Parathyroid adenoma (tissue), 2 donors: ENCODE measurements around the gene SLC10A2.

Source experiments
- H2AFZ ChIP-seq: fragments of 300-600 bp; sonication (generic); one replicate; pipeline ENCODE4 v1.7.0; 2017; ENCODE audit warnings: antibody characterized with exemption, mild to moderate bottlenecking
- H3K27ac ChIP-seq: fragments of 300-600 bp; sonication (generic); one replicate; pipeline ENCODE4 v1.7.0; 2017
- H3K27me3 ChIP-seq: fragments of 300-600 bp; sonication (generic); one replicate; pipeline ENCODE4 v1.7.0; 2017; ENCODE audit warnings: low read length; ENCODE audit not compliant: control insufficient read depth, insufficient read depth
- H3K36me3 ChIP-seq: fragments of 300-600 bp; sonication (generic); one replicate; pipeline ENCODE4 v1.7.0; 2017; ENCODE audit warnings: low read length; ENCODE audit not compliant: control insufficient read depth, insufficient read depth
- H3K4me1 ChIP-seq: fragments of 300-600 bp; sonication (generic); one replicate; pipeline ENCODE4 v1.7.0; 2017; ENCODE audit warnings: control low read depth
- H3K4me2 ChIP-seq: fragments of 300-600 bp; sonication (generic); one replicate; pipeline ENCODE4 v1.7.0; 2017; ENCODE audit warnings: low read length
- H3K4me3 ChIP-seq: fragments of 300-600 bp; sonication (generic); one replicate; pipeline ENCODE4 v1.7.0; 2017; ENCODE audit warnings: low read depth, low read length
- H3K79me2 ChIP-seq: fragments of 300-600 bp; sonication (generic); one replicate; pipeline ENCODE4 v1.7.0; 2017; ENCODE audit warnings: control low read depth
- H3K9ac ChIP-seq: fragments of 300-600 bp; sonication (generic); one replicate; pipeline ENCODE4 v1.7.0; 2017; ENCODE audit warnings: mild to moderate bottlenecking
- H3K9me3 ChIP-seq: fragments of 300-600 bp; sonication (generic); one replicate; pipeline ENCODE4 v1.7.0; 2017; ENCODE audit warnings: low read length; ENCODE audit not compliant: control insufficient read depth
- CTCF ChIP-seq: fragments of 300-600 bp; sonication (generic); IDR thresholded peaks from one replicate; pipeline ENCODE4 v1.7.0; 2017; ENCODE audit warnings: antibody characterized with exemption, mild to moderate bottlenecking
- donor health status: primary hyperparathyroidism.

SLC10A2 gene

GRCh38 chr13:103030776-103031175 lies 35.4 kb downstream of the SLC10A2 start:
- no peak overlapping the region for H3K4me3 ChIP-seq

GRCh38 chr13:103029798-103030197 lies 36.4 kb downstream of the SLC10A2 start:
- no peak overlapping the region for H3K4me3 ChIP-seq
- H3K4me1 ChIP-seq: no peaks in the 10 kb centered on the region
- no peak for TF ChIP-seq CTCF

More at GRCh38 chr13:103030776-103031175, 35.4 kb downstream of the SLC10A2 start:
- H3K4me2 ChIP-seq: no peak overlapping the region
- TF ChIP-seq CTCF: no peak
- H3K27me3 ChIP-seq: no peaks in the 10 kb centered on the region
- no peak overlapping the region for H3K27ac ChIP-seq
- no peak overlapping the region for H2AFZ ChIP-seq
- no peaks in the 10 kb centered on the region for H3K36me3 ChIP-seq
- H3K9me3 ChIP-seq: no peaks in the 10 kb centered on the region
- no peak overlapping the region for H3K9ac ChIP-seq
- no peaks in the 10 kb centered on the region for H3K79me2 ChIP-seq
- no peaks in the 10 kb centered on the region for H3K4me1 ChIP-seq

GRCh38 chr13:103022336-103022735 lies 43.9 kb downstream of the SLC10A2 start:
- Histone ChIP-seq H3K9ac (no peak overlapping the region), H3K4me1 (no peaks in the 10 kb centered on the region), H3K4me2 (no peak overlapping the region), H3K27ac (no peak overlapping the region), H3K79me2 (no peaks in the 10 kb centered on the region), H2AFZ (no peak overlapping the region), H3K9me3 (no peaks in the 10 kb centered on the region), H3K27me3 (no peaks in the 10 kb centered on the region), H3K4me3 (no peak overlapping the region), H3K36me3 (no peaks in the 10 kb centered on the region)
- TF ChIP-seq CTCF: no peak

More at GRCh38 chr13:103029798-103030197, 36.4 kb downstream of the SLC10A2 start:
- H3K27ac ChIP-seq: no peak overlapping the region
- H3K79me2 ChIP-seq: no peaks in the 10 kb centered on the region
- no peak overlapping the region for H2AFZ ChIP-seq
- H3K9me3 ChIP-seq: no peaks in the 10 kb centered on the region
- no peak overlapping the region for H3K4me2 ChIP-seq
- H3K27me3 ChIP-seq: no peaks in the 10 kb centered on the region
- H3K9ac ChIP-seq: no peak overlapping the region
- H3K36me3 ChIP-seq: no peaks in the 10 kb centered on the region

- Histone ChIP-seq H3K4me3 (no peak overlapping the region), H3K9ac (no peak overlapping the region), H3K27me3 (no peaks in the 10 kb centered on the region), H3K36me3 (no peaks in the 10 kb centered on the region), H3K9me3 (no peaks in the 10 kb centered on the region), H2AFZ (no peak overlapping the region), H3K27ac (no peak overlapping the region), H3K79me2 (no peaks in the 10 kb centered on the region), H3K4me2 (no peak overlapping the region), H3K4me1 (no peaks in the 10 kb centered on the region)
- no peak for TF ChIP-seq CTCF
Observed at GRCh38 chr13:103018556-103018955, 47.7 kb downstream of the SLC10A2 start.

GRCh38 chr13:103012646-103013045 lies 53.6 kb downstream of the SLC10A2 start:
- H3K4me1 ChIP-seq: no peaks in the 10 kb centered on the region
- H3K9me3 ChIP-seq: no peaks in the 10 kb centered on the region
- H3K79me2 ChIP-seq: no peaks in the 10 kb centered on the region
- H3K4me3 ChIP-seq: no peak overlapping the region
- H2AFZ ChIP-seq: no peak overlapping the region
- TF ChIP-seq CTCF: no peak
- H3K9ac ChIP-seq: no peak overlapping the region
- no peak overlapping the region for H3K4me2 ChIP-seq
- H3K36me3 ChIP-seq: no peaks in the 10 kb centered on the region
- H3K27me3 ChIP-seq: no peaks in the 10 kb centered on the region
- H3K27ac ChIP-seq: no peak overlapping the region
